LNCaP clone FGC (cell line): ENCODE data around the gene KPTN.
A peak's percentile ranks its signal among the peaks of the same experiment; 100 is the strongest.

Source experiments
- DNase-seq: peaks from one replicate; pipeline ENCODE4 v3.0.0-alpha.2; 2011; ENCODE audit warnings: low read depth
- H3K4me3 ChIP-seq: 2 replicates; pipeline ENCODE4 v1.5.1; 2011; ENCODE audit warnings: mild to moderate bottlenecking, low read depth, low read length, control low read depth
- TF ChIP-seq, protein P1 (sequence below): IDR thresholded peaks from 2 replicates; pipeline ENCODE4 v1.5.1; 2012; ENCODE audit warnings: mild to moderate bottlenecking; ENCODE audit not compliant: control insufficient read depth, insufficient read depth; ENCODE audit errors: extremely low read depth

KPTN gene

DNA sequence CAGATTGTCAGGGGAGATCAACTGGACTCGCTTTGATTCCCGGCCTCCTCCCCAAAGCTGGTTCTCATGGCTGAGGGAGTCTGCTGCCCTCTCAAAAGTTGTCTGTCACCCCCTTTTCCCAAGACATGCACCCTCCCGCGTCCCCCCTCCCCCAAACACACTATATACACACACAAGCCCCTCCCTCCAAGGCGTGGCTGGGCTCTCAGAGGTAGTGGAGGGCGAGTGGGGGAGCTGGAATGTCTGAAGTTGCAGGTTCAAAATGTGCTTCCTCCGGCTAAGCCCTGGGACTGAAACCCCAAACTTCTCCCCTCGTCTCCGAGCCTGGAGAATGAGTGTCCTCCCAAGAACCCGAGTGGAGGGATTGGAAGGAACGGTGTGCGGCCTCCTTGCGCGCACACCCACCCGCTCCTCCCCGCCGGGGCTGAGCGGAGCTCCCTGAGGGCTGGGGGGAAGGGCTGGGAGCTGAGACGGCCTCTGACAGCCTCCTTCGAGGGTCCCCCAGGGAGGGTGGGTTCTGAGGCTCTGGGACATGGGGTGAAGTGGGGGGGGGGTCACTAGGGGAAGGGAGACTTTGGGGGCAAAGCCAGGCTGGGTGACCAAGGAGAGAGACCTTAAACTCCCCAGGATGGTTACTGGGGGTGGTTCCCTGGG lies 54.8 kb downstream of the KPTN start:
- H3K4me3 ChIP-seq, result no peak overlapping the region
- TF ChIP-seq, protein P1, sequence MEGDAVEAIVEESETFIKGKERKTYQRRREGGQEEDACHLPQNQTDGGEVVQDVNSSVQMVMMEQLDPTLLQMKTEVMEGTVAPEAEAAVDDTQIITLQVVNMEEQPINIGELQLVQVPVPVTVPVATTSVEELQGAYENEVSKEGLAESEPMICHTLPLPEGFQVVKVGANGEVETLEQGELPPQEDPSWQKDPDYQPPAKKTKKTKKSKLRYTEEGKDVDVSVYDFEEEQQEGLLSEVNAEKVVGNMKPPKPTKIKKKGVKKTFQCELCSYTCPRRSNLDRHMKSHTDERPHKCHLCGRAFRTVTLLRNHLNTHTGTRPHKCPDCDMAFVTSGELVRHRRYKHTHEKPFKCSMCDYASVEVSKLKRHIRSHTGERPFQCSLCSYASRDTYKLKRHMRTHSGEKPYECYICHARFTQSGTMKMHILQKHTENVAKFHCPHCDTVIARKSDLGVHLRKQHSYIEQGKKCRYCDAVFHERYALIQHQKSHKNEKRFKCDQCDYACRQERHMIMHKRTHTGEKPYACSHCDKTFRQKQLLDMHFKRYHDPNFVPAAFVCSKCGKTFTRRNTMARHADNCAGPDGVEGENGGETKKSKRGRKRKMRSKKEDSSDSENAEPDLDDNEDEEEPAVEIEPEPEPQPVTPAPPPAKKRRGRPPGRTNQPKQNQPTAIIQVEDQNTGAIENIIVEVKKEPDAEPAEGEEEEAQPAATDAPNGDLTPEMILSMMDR, result no peak
- no peak for DNase-seq

DNA sequence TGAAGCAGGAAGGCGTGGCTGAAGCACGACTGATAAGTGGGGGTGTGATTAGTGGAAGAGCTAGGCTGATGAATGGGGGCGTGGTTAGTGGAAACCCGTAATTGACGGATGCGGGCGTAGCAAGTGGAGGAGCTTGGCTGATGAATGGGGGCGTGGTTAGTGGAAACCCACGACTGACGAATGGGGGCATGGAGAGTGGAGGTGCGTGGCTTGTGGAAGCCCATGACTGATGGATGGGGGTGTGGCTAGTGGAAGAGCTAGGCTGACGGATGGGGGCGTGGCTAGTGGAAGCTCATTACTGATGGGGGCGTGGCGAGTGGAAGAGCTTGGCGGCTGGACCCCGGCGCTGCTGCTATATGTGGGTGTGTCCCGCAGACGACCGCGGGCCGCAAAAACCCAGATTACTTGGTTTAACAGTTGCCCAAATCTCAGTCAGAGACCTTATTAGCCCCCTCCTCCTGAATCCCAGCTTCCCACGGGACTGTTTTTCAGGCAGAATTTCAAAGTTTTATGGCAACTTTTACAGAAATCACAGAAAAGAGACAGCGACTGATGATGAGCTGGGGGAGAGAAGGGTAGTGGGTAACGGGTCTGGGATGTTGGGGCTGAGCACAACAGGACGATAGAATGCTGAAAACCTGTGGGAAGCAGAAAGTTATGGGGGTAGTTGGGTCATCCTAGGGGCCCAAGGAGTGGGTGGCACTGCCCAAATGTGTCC lies 55.7 kb downstream of the KPTN start:
- H3K4me3 ChIP-seq, result no peak overlapping the region
- TF ChIP-seq, protein P1, result no peak

DNA sequence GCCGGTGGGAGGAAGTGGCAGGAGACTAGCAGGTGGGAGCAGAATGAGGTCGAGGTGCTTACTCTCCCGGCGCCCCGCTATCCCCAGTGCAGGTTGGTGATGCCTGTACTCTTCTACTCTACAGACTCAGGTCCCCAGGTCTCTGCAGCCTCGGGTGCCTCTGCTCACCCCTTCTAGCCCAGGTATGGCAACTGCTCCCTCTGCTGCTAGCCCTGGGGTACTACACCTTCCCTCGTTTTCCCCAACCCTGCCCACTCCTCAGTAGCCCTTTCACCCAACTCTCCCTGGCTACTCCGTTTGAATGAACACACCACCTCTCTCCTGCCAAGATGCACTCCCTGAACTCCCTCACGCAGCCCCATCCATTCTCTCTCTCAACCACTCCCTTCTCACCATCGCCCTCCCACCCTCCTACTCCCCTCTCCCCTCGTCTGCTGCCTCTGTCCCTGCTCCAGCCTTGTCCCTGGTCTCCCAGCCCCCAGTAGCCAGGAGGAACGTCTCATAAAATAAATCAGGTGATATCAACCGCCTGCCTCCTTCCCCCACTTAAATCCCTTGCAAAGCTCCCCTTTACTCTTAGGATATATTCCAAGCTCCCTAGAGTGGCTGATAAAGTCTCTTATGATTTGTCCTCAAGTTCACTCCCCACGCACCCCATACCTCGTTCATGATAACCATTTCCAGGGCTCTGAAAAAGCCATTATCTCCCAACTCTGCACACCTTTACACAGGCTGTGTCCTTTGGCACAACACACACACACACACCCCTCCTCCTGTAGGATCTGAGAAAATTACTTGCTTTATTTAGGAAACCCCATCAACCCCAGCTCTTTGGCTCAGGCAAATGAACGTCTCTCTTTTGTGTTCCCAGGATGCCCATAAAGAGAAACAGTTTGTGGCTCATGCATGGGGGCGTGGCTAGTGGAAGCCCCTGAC lies 56.5 kb downstream of the KPTN start:
- TF ChIP-seq, protein P1, result peak; percentile 68
- DNase-seq, result no peak
- H3K4me3 ChIP-seq, result no peak overlapping the region

More for the DNA sequence above, 55.7 kb downstream of the KPTN start:
- peak; percentile 76 for DNase-seq
